HG02678 (cell line): ENCODE results near the gene ITK.
A peak's percentile ranks its signal among the peaks of the same experiment; 100 is the strongest.

Source experiments
- ATAC-seq: cut with Tn5 transposase; IDR thresholded peaks from one replicate; pipeline ENCODE4 v1.9.1; 2021; ENCODE audit warnings: mild to moderate bottlenecking, moderate library complexity; ENCODE audit not compliant: unreplicated experiment

The ITK gene

DNA sequence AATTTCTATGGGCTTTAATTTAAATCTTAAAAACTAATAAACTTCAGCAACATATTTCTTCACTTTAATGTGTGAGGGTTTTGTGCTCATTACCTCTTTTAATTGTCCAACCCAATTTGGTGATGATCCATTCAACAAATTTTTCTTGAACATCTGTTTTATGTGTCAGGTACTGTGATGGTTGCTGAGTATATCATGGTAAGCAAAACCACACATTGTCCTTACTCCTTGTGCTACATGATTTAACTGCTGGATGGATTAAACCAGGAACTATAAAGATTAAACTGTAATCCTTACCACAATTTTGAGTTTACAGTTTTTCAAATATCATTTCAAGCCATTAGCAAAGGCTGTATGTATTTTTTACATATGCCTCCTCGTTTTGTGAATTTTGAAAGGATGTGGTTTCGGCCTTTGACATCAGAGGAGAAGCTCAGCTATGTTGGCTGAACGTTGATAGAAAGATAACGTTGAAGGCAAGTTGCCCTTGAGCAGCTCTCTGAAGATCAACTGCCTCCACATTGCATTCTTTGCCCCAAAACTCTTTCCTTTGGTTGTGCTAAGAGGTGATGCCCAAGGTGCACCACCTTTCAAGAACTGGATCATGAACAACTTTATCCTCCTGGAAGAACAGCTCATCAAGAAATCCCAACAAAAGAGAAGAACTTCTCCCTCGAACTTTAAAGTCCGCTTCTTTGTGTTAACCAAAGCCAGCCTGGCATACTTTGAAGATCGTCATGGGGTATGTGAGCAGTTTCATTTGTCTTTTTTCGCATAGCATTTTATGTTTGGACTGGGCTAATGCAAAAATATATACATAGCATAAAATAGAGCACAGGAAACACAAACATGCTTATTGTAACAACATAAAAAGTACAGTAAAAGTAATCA lies at the start of gene ITK:
Gene ITK (plus strand): TSS at position 467 of the 891 bp plus-strand sequence. CDS start 138 bp downstream, at position 605.
- ATAC-seq, result no peak

- no peak for ATAC-seq
Measured at GRCh38 chr5:157130925-157131324, 49.7 kb upstream of the ITK start.

DNA sequence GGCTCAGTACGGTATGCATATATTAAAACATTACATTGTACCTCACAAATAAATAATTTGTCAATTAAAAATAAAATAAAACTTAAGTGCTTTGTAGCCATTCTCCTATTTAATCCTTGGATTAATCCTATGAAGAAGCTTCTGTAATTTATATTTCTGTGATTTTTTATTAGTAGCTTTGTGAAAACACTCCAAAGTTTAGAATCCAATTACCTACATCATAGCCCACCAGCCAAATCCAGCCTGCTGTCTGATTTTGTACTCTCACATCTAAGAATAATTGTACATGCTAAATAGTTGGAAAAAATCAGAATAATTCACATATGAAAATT lies 48.4 kb upstream of the ITK start:
- no peak for ATAC-seq

DNA sequence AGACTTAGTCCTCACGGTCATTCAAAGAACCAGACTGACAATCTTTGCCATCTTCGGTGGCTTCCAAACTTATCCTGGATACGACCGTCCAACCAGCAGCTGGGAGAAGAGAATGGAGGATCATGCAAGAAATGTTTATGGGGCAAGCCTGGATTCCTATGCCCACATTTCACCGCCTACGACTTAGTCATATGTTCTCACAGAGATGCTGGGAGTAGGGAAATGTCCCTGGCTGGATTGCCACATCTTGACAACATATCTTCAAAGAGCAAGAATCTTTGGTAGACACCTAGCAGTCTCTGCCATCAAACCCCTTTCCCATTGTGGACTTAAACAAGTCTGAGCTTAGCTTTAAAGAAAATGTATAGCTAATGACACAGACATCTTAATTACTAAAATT lies 42.9 kb upstream of the ITK start:
- no peak for ATAC-seq

DNA sequence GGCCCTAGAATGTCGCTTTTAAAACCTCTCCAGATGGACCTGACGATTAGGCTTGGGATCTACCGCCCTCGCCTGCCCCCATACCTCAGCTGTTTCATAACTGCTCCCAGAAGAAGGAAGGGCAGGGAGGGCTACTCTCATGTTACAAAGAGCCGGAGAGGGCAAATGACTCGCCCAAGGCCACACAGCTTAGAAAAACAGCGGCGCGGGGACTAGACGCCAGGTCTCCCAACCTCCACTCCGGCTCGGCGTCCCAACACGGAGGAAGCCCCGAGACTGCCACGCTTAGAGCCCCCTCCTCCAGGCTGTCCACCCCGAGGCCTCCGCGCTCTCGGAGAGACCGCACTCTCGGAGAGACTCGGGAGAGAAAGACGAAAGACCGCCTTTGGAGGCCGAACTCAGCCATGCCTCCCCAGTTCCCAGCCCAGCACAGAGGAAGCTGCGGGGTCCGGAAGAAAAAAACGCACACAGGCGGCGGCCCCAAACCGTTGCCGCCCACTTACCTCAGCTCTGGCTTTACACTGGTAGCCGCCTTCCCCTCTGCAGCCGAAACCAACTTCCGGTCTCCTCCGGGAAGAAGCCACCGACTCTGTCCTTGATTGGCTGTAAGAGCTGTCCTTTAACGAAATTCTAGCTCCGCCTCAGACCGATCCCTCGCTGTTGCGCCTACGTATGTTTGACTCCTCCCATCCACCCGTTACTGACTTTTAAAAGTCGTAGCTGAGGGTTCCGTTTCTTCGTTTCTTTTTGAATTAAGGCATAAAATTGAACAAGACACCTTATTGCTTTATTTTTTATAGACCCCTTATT lies 38.1 kb upstream of the ITK start, which contains the start of gene MED7:
Gene MED7 (minus strand): TSS at position 549 of the 810 bp plus-strand sequence. CDS start 3,434 bp downstream, outside the sequence.
- peak; percentile 99 for ATAC-seq

- ATAC-seq, result peak; percentile 38
Measured at GRCh38 chr5:157143127-157143971, 37.3 kb upstream of the ITK start.

GRCh38 chr5:157148734-157149615 lies 31.7 kb upstream of the ITK start:
- ATAC-seq, result peak; percentile 82

GRCh38 chr5:157150995-157151394 lies 29.6 kb upstream of the ITK start:
- ATAC-seq, result no peak

DNA sequence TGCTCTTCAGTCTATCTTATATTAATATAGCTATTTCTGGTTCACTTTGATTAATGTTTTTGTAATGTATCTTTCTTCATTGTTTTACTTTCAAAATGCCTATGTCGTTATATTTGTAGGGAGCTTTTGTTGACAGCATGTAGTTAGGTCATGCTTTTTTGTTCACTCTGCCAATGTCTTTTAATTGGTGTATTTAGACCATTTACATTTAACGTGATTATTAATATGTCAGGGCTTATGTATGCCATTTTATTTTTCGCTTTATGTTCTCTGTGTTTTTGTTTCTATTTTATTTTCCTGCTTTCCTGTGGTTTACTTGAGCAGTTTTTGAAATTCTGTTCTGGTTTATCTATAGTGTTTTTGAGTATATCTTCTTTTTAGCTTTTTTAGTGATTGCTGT lies 25.3 kb upstream of the ITK start:
- no peak for ATAC-seq

GRCh38 chr5:157157293-157157891 lies 23.2 kb upstream of the ITK start:
- no peak for ATAC-seq

- ATAC-seq, result no peak
Measured at GRCh38 chr5:157159209-157159751, 21.4 kb upstream of the ITK start.

DNA sequence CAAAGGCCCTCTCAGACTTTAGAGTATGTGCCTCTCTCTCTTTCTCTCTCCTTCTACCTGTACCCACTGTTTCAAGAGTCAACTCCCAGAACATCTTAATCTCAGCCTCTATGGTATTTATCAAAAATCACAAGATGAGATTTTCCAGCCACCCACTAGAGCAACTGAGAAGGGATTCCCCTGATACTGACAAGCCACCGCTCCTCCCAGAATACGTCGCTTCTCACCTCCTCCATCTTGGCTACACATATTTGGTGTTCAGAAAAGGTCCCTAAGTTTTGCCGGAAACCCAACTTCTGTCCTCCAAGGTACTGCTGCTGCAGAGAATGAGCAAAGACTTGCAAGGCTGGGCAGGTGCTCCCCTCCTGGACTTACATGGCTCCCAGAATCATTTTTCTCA lies 20.6 kb upstream of the ITK start:
- no peak for ATAC-seq

GRCh38 chr5:157161996-157162395 lies 18.6 kb upstream of the ITK start:
- ATAC-seq, result no peak

- ATAC-seq, result no peak
Measured at GRCh38 chr5:157162919-157163510, 17.6 kb upstream of the ITK start.

DNA sequence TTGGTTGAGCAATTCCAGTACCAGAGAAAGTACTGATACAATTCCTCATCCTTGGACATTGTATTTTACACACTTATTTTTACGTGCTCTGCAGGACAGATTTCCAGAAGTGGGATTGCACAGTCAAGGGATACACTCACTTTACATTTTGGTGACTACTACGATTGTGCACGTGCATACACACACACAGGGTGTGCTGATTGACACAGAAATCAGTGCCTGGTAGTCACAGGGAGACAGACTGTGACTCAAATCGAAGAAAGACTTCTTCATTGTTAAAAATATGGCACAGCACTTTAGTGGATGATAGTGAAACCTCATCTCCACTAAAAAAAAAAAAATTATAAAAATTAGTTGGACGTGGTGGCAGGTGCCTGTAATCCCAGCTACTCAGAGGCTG lies 16.1 kb upstream of the ITK start:
- no peak for ATAC-seq

- ATAC-seq, result no peak
Measured at GRCh38 chr5:157165261-157165660, 15.4 kb upstream of the ITK start.

- ATAC-seq, result no peak
Measured at GRCh38 chr5:157165668-157166067, 15.0 kb upstream of the ITK start.

- no peak for ATAC-seq
Measured at GRCh38 chr5:157166214-157167213, 14.1 kb upstream of the ITK start, which contains the start of gene GARIN3. TSS of gene GARIN3 (minus strand) at chr5:157166264. CDS start at chr5:157166168, 96 bp downstream.
